ENCODE data around the gene GLRB. TPM values are rescaled to one million over a fixed set of nuclear protein-coding genes. Genes with fewer than 3 reads are reported as not detected.

GLRB gene
- total and polyA plus RNA-seq, 10 of the 15 experiments (the other 5 are each of a cell fraction or from before 2014, with no cell fraction given): 0.04 TPM; not detected in 9

- H3K9me3 ChIP-seq (replicated peaks; ENCODE audit: control insufficient read depth, insufficient read depth, low read length): no peaks in the 10 kb centered on the region
- H3K79me2 ChIP-seq (ENCODE audit: control insufficient read depth, insufficient read depth, low read length): no peaks in the 10 kb centered on the region
- H4K20me1 ChIP-seq (ENCODE audit: control insufficient read depth, insufficient read depth): no peaks in the 10 kb centered on the region
- FAIRE-seq (no peak), DNase-seq (ENCODE audit: low read depth, low spot score) (no peak), ATAC-seq (no peak)
- intact Hi-C loops (cut with micrococcal nuclease; ENCODE audit: unreplicated experiment) (no loop called here), in situ Hi-C loops (cut with MboI) (no loop called here)
- H3K9ac ChIP-seq (ENCODE audit: control insufficient read depth, insufficient read depth, low read length): no peak overlapping the region
- H3K4me2 ChIP-seq (ENCODE audit: control insufficient read depth, insufficient read depth): no peak overlapping the region
- ChIA-PET POLR2A (no interaction called here), RAD21 (ENCODE audit: unreplicated experiment) (no interaction called here), CTCF (interaction anchor here (1.5 kb wide), 1 partner anchor 10 kb away, joined by 4 read pairs; no protein-coding TSS in a partner anchor), SMC1A (ENCODE audit: uncharacterized antibody, unreplicated experiment) (interaction anchor here (0.7 to 0.8 kb wide), 2 partner anchors 15 to 398 kb away, joined by 3 read pairs; no protein-coding TSS in a partner anchor)
- no peaks in the 10 kb centered on the region for H3K36me3 ChIP-seq (ENCODE audit: control insufficient read depth in 2 of 2, insufficient read depth in 2 of 2, low read length in 1 of 2)
- H3K27ac ChIP-seq (ENCODE audit: control insufficient read depth, insufficient read depth): no peak overlapping the region
- no peak overlapping the region for H3K4me3 ChIP-seq
- H2AFZ ChIP-seq (ENCODE audit: control insufficient read depth, low read depth, low read length): no peak overlapping the region
- no peaks in the 10 kb centered on the region for H3K4me1 ChIP-seq (ENCODE audit: control insufficient read depth, insufficient read depth, low read length)
- H3K27me3 ChIP-seq (replicated peaks in 1 of 2; ENCODE audit: control insufficient read depth in 2 of 2, insufficient read depth in 2 of 2, low read length in 1 of 2): no peaks in the 10 kb centered on the region
- BruUV-seq (replicated peaks): no TSS peak
- no peak for TF ChIP-seq IRF3 (IDR thresholded peaks at IDR 0.05)
Measured at GRCh38 chr4:157035471-157035870, 40.5 kb upstream of the GLRB start.

- CTCF ChIA-PET: no interaction called here
- Histone ChIP-seq H3K9me3 (replicated peaks; ENCODE audit: control insufficient read depth, insufficient read depth, low read length) (no peaks in the 10 kb centered on the region), H3K79me2 (ENCODE audit: control insufficient read depth, insufficient read depth, low read length) (no peaks in the 10 kb centered on the region), H3K4me1 (ENCODE audit: control insufficient read depth, insufficient read depth, low read length) (no peaks in the 10 kb centered on the region), H3K27ac (ENCODE audit: control insufficient read depth, insufficient read depth) (no peak overlapping the region), H3K9ac (ENCODE audit: control insufficient read depth, insufficient read depth, low read length) (no peak overlapping the region), H3K4me3 (no peak overlapping the region), H3K4me2 (ENCODE audit: control insufficient read depth, insufficient read depth) (no peak overlapping the region), H3K27me3 (replicated peaks in 1 of 2; ENCODE audit: control insufficient read depth in 2 of 2, insufficient read depth in 2 of 2, low read length in 1 of 2) (no peaks in the 10 kb centered on the region), H4K20me1 (ENCODE audit: control insufficient read depth, insufficient read depth) (no peaks in the 10 kb centered on the region), H3K36me3 (ENCODE audit: control insufficient read depth in 2 of 2, insufficient read depth in 2 of 2, low read length in 1 of 2) (no peaks in the 10 kb centered on the region), H2AFZ (ENCODE audit: control insufficient read depth, low read depth, low read length) (no peak overlapping the region)
- in situ Hi-C loops (cut with MboI) (no loop called here), intact Hi-C loops (cut with micrococcal nuclease; ENCODE audit: unreplicated experiment) (no loop called here)
- RAD21 ChIA-PET (ENCODE audit: unreplicated experiment): no interaction called here
- DNase-seq (ENCODE audit: low read depth, low spot score) (no peak), ATAC-seq (no peak), FAIRE-seq (no peak)
- SMC1A ChIA-PET (ENCODE audit: uncharacterized antibody, unreplicated experiment): no interaction called here
- POLR2A ChIA-PET: no interaction called here
- BruUV-seq (replicated peaks): no TSS peak
- no peak for TF ChIP-seq CUX1 (IDR thresholded peaks at IDR 0.05; ENCODE audit: insufficient replicate concordance, low read depth, low read length)
- no peak for TF ChIP-seq CHD4 (IDR thresholded peaks at IDR 0.05)
- no peak for TF ChIP-seq SUZ12 (IDR thresholded peaks at IDR 0.05; ENCODE audit: unreplicated experiment)
- TF ChIP-seq CREM (IDR thresholded peaks at IDR 0.05; ENCODE audit: low read depth): no peak
- TF ChIP-seq MEF2A (IDR thresholded peaks at IDR 0.05; ENCODE audit: insufficient read depth, low read depth, low read length): no peak
- TF ChIP-seq PAX8 (IDR thresholded peaks at IDR 0.05): no peak
- TF ChIP-seq ZBTB4 (CRISPR knock-in tag; IDR thresholded peaks at IDR 0.05): no peak
- no peak for TF ChIP-seq LARP7 (IDR thresholded peaks at IDR 0.05)
Measured at GRCh38 chr4:157040405-157040804, 35.5 kb upstream of the GLRB start.

Data from GM12878 (cell line).